Effector memory CD8-positive, alpha-beta T cell (primary cell): ENCODE data around the gene TMEM131.
"Not testable (repeated sequence)": the region's sequence is repeated elsewhere in the genome, so short reads cannot be mapped to it uniquely, and the experiment has no call there.

Experiments used
- ATAC-seq: fragments of 150-1000 bp; cut with Tn5 transposase; replicated peaks from 2 replicates; pipeline ENCODE4 v1.10.0; 2021; ENCODE audit warnings: mild to moderate bottlenecking, moderate library complexity
- DNase-seq, 3 experiments: peaks; one replicate each; pipeline ENCODE4 v3.0.0; 2021
- H3K27ac Mint-ChIP-seq, 2 donors: one replicate each; pipeline ENCODE4 v1.8.0; 2022; ENCODE audit warnings: mild to moderate bottlenecking in 2 of 2, mixed read lengths in 2 of 2, moderate library complexity in 2 of 2
- H3K27me3 Mint-ChIP-seq, 2 donors: one replicate each; pipeline ENCODE4 v1.8.0; 2022; ENCODE audit warnings: mixed read lengths in 2 of 2
- H3K36me3 Mint-ChIP-seq: one replicate; pipeline ENCODE4 v1.8.0; 2022; ENCODE audit warnings: mild to moderate bottlenecking, moderate library complexity, mixed read lengths; ENCODE audit not compliant: insufficient read depth
- H3K4me1 Mint-ChIP-seq, 2 donors: one replicate each; pipeline ENCODE4 v1.8.0; 2022; ENCODE audit warnings: low read depth in 2 of 2, mixed read lengths in 2 of 2
- H3K4me3 Mint-ChIP-seq, 2 donors: one replicate each; pipeline ENCODE4 v1.8.0; 2022; ENCODE audit warnings: mild to moderate bottlenecking in 2 of 2, mixed read lengths in 2 of 2, moderate library complexity in 2 of 2
- H3K9me3 Mint-ChIP-seq, 2 donors: one replicate each; pipeline ENCODE4 v1.8.0; 2022; ENCODE audit warnings: mixed read lengths in 2 of 2

TMEM131 gene

DNA sequence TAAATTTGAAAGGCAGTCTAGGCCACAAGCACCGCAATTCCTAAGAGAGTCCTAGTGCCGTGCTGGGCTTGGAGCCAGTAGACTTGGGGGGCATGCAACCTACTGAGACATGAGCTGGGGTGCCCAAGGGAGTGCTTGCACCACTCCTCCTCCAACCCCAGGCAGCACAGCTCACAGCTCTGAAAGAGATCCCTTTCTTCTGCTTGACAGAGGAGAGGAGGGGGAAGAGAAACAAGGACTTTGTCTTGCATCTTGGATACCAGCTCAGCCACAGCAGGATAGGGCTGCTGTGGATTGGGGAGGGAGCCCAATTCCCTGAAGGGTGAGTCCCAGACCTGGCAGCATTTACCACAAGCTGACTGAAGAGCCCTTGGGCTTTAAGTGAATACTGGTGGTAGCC, 134.6 kb downstream of the TMEM131 start:
- no peak overlapping the region for H3K4me3 Mint-ChIP-seq
- no peaks in the 10 kb centered on the region for H3K27me3 Mint-ChIP-seq
- no peak for DNase-seq
- peaks cover 15% of the 10 kb centered on the region for H3K36me3 Mint-ChIP-seq
- no peaks in the 10 kb centered on the region for H3K9me3 Mint-ChIP-seq
- no peak for ATAC-seq
- peaks cover 5 to 14% of the 10 kb centered on the region in 2 donors for H3K4me1 Mint-ChIP-seq
- no peak overlapping the region for H3K27ac Mint-ChIP-seq

DNA sequence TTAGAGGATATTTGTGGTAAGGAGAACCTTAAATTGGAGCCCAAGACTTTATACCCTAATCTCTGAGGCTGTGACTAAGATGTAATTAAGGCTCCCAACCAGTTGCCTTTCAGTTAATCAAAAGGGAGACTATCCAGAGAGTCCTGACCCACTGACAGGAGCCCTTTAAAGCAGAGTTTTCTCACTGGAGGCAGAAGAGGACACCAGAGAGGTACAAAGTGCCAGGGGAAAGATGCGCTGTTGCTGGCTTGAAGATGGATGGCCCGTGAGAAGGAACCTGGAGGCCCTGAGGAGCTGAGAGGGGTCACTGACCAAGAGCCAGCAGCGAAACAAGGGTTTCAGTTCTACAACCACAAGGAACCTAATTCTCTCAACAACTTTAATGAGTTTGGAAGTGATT, 137.3 kb downstream of the TMEM131 start:
- no peaks in the 10 kb centered on the region for H3K27me3 Mint-ChIP-seq
- H3K9me3 Mint-ChIP-seq = no peaks in the 10 kb centered on the region
- DNase-seq = no peak
- H3K27ac Mint-ChIP-seq = peak overlapping the region in 1 of 2 donors; percentile 76
- H3K36me3 Mint-ChIP-seq = peaks cover 15% of the 10 kb centered on the region
- no peak overlapping the region for H3K4me3 Mint-ChIP-seq
- peaks cover 2 to 19% of the 10 kb centered on the region in 2 donors for H3K4me1 Mint-ChIP-seq
- no peak for ATAC-seq

DNA sequence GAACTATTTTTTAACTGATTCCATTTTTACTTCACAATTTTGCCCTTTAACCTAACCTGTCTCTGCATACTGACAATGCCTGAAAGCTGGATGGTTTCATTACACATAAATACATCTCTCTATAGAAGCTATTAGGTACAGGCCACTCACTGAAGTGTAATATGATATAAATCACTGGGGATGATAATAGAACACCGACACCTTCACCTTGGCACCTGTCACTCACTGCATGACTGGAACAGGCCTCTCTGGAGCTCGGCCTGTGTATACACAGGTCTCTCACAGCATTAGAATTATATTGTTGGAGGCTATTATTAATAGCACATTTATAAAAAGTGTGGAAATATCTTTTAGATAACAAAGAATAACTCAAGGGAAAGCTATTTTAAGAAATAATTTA, 138.2 kb downstream of the TMEM131 start:
- Mint-ChIP-seq H3K4me1 (peaks cover 3 to 22% of the 10 kb centered on the region in 2 donors), H3K36me3 (peaks cover 18% of the 10 kb centered on the region)

DNA sequence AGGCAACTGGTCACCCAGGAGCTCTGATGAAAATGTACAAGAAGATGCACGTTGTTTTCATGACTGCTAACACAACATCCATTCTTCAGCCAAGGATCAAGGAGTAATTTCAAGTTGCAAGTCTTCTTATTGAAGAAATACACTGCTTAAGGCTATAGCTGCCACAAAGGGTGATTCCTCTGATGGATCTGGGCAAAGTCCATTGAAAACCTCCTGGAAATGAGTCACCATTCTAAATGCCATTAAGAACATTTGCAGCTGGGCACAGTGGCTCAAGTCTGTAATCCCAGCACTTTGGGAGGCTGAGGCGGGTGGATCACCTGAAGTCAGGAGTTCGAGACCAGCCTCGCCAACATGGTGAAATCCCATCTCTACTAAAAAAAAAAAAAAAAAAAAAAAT, 142.7 kb downstream of the TMEM131 start:
- not testable (repeated sequence) for DNase-seq, ATAC-seq, H3K4me3 Mint-ChIP-seq, H3K27me3 Mint-ChIP-seq, H3K36me3 Mint-ChIP-seq, H3K9me3 Mint-ChIP-seq, H3K27ac Mint-ChIP-seq
- H3K4me1 Mint-ChIP-seq = peaks cover 20 to 41% of the 10 kb centered on the region in 2 donors

More for the DNA sequence above, 138.2 kb downstream of the TMEM131 start:
- H3K27me3 Mint-ChIP-seq = no peaks in the 10 kb centered on the region
- no peaks in the 10 kb centered on the region for H3K9me3 Mint-ChIP-seq
- H3K4me3 Mint-ChIP-seq = no peak overlapping the region
- DNase-seq = no peak
- ATAC-seq = no peak
- no peak overlapping the region for H3K27ac Mint-ChIP-seq

DNA sequence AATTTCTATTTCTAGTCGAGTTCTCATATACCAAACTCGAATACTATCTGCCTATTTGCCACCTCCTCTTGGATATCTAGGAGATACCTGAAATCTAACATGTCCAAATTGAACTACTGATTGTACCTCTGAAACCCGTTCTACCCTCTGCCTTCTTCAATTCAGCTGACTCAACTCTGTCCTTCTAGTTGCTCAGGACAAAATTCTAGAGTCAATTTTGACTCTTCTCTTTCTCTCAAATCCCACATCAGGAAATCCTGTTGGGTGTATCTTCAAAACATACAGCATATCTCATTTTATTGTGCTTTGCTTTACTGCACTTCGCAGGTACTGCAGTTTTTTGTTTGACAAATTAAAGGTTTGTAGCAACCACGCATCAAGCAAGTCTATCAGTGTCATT, 144.6 kb downstream of the TMEM131 start:
- no peak for ATAC-seq
- H3K4me1 Mint-ChIP-seq = peaks cover 22 to 42% of the 10 kb centered on the region in 2 donors
- no peak overlapping the region for H3K27ac Mint-ChIP-seq

DNA sequence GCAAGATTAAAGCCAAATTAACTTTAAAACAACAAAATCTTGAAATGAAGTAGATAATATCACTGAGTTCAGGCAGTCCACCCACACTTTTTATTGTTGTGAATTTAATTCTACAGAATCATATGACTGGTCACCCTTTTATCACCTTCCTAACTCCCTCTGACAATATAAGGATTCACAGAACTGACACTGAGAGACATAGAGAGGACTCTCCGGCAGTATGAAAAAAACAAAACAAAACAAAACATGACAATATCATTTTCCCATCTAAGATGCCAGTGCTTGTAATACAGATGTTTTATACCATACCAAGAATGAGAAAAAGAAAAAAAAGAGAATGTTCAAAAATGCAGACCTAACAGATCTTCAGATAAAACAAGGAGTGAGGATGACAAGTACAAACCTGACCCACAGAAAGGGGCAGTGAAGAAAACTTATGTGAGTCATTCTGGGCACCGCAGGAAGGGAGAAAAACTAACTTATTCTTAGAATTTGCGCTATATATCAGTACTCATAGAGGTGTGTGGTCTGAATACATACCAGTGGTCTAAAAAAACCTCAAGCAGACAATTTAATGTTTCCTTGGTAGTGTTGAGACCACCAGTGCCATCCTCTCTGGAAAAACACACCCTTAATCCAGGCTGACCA, 145.7 kb downstream of the TMEM131 start:
- Mint-ChIP-seq H3K9me3 (no peaks in the 10 kb centered on the region), H3K4me1 (peaks cover 23 to 50% of the 10 kb centered on the region in 2 donors), H3K27ac (peak overlapping the region; percentile 1 to 10), H3K27me3 (no peaks in the 10 kb centered on the region), H3K4me3 (no peak overlapping the region), H3K36me3 (peaks cover 3% of the 10 kb centered on the region)
- no peak for DNase-seq
- ATAC-seq = no peak

More for the DNA sequence above, 144.6 kb downstream of the TMEM131 start:
- Mint-ChIP-seq H3K9me3 (no peaks in the 10 kb centered on the region), H3K36me3 (peaks cover 3% of the 10 kb centered on the region), H3K4me3 (no peak overlapping the region), H3K27me3 (no peaks in the 10 kb centered on the region)
- DNase-seq = no peak

DNA sequence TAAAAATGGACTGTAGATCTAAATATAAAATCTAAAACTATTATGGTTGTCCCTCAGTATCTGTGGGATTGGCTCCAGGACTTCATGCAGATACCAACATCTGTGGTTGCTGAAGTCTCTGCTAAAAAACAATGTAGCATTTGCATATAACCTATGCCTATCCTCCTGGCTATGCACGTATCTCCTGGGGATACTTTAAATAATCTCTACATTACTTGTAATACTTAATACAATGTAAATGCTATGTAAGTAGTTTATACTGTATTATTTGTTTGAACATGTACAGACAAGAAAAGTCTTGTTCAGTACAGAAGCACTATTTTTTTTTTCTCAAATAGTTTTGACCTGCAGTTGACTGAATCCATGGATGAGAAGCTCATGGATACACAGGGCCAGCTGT, 147.4 kb downstream of the TMEM131 start:
- ATAC-seq (no peak), DNase-seq (no peak)
- H3K4me3 Mint-ChIP-seq = no peak overlapping the region
- H3K36me3 Mint-ChIP-seq = peaks cover 5% of the 10 kb centered on the region
- peaks cover 20 to 40% of the 10 kb centered on the region in 2 donors for H3K4me1 Mint-ChIP-seq
- H3K9me3 Mint-ChIP-seq = no peaks in the 10 kb centered on the region
- no peaks in the 10 kb centered on the region for H3K27me3 Mint-ChIP-seq
- peak overlapping the region; percentile 32 to 77 for H3K27ac Mint-ChIP-seq

DNA sequence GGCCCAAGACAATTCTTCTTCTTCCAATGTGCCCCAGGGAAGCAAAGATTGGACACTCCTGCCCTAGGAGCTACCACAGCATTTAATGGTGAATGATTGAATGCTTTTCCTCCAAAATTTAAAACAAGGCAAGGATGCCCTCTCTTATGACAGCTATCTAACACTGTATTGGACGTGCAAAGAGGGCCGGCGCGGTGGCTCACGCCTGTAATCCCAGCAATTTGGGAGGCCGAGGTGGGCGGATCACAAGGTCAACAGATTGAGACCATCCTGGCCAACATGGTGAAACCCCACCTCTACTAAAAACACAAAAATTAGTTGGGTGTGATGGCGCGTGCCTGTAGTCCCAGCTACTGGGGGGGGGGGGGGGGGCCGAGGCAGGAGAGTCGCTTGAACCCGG, 149.0 kb downstream of the TMEM131 start:
- H3K4me3 Mint-ChIP-seq, H3K9me3 Mint-ChIP-seq, ATAC-seq, DNase-seq, H3K27ac Mint-ChIP-seq, H3K27me3 Mint-ChIP-seq, H3K36me3 Mint-ChIP-seq: not testable (repeated sequence)
- H3K4me1 Mint-ChIP-seq = peaks cover 16 to 39% of the 10 kb centered on the region in 2 donors

DNA sequence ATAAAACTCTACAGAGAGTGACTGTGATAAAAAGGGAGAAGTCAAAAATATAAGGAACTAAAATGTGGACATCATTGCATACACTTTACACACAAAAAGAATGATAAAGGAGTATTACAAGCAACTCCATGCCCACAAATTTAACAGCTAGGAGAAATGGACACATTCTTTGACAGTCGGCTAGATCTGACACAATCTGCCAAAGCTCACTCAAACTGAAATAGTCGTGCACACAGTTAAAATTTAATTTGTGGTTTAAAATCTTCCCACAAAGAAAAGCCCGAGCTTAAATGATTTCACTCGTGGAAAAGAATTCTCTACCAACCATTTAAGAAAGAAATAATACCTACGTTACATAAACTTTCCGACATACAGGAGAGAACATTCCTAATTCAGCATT, 149.9 kb downstream of the TMEM131 start:
- no peaks in the 10 kb centered on the region for H3K27me3 Mint-ChIP-seq
- DNase-seq = no peak

DNA sequence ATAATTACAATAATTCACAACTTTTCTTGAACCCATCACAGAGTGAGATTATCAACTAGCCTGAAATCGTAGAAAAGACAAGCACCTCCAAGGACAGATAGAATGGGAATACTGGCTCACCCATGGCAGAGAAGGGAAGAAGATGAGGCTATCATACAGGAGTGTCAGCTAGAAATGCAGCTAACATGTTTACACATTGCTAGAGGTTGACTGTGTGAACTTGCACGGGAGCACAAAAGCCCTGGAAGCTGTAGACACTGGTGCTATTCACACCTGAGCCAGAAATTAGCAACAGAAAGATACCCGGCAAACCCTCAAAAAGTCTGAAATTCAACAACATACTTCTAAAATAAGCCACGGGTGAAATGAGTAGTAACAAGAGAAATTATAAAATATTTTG, 150.6 kb downstream of the TMEM131 start:
- peak overlapping the region in 1 of 2 donors; percentile 88 for H3K27ac Mint-ChIP-seq
- peak overlapping the region in 1 of 2 donors; percentile 25 for H3K4me3 Mint-ChIP-seq
- DNase-seq = no peak
- ATAC-seq = no peak
- peaks cover 10 to 31% of the 10 kb centered on the region in 2 donors for H3K4me1 Mint-ChIP-seq
- H3K36me3 Mint-ChIP-seq = peaks cover 17% of the 10 kb centered on the region
- H3K27me3 Mint-ChIP-seq = no peaks in the 10 kb centered on the region
- no peaks in the 10 kb centered on the region for H3K9me3 Mint-ChIP-seq

More for the DNA sequence above, 149.9 kb downstream of the TMEM131 start:
- ATAC-seq = no peak
- Mint-ChIP-seq H3K27ac (peak overlapping the region in 1 of 2 donors; percentile 88), H3K9me3 (no peaks in the 10 kb centered on the region), H3K36me3 (peaks cover 13% of the 10 kb centered on the region), H3K4me3 (peak overlapping the region in 1 of 2 donors; percentile 25), H3K4me1 (peaks cover 10 to 31% of the 10 kb centered on the region in 2 donors)

DNA sequence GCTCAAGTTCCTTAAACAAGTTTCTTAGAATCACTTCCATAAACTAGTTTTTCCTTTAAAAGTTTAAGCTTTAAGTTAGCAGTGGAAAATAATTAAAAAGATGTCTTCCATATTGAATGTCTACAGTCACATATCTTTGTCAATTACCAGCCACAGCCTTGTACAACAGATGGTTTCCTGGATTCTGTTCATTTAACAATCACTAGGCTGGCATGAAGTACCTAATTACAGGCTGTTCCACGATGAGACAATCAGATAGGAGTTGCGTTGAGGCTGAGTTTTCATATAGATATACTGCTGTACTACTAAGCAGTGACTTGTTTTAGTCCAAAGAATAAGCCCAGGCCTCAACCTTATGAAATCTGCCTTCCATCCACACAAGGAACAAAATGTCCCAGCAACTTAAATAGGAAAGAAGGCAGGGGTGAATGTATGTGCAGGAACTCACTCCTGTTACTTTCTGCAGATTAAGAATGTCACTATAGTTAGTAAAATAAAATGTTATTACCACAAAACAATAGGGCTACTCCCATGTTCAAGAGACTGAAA, 151.4 kb downstream of the TMEM131 start:
- ATAC-seq (no peak), DNase-seq (no peak)
- Mint-ChIP-seq H3K4me1 (peaks cover 6 to 26% of the 10 kb centered on the region in 2 donors), H3K27ac (no peak overlapping the region), H3K36me3 (peaks cover 18% of the 10 kb centered on the region), H3K27me3 (no peaks in the 10 kb centered on the region), H3K4me3 (no peak overlapping the region), H3K9me3 (no peaks in the 10 kb centered on the region)

DNA sequence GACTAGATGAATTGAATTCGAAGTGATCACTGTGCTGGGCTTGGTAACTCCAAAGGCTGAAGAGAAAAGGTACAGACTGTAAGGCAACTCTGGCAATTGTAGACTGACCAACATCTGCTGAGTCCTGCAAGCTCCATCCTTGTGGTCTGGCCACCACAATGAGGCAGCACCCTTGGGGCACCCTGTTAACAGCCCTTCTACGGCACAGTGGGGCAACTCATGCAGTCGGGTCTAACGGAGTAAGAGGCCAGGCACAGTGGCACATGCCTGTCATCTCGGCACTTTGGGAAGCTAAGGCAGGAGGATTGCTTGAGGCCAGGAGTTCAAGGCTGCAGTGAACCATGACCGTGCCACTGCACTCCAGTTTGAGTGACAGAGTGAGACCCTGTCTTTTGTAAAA, 155.6 kb downstream of the TMEM131 start:
- Mint-ChIP-seq H3K27me3 (no peaks in the 10 kb centered on the region), H3K36me3 (peaks cover 29% of the 10 kb centered on the region), H3K9me3 (no peaks in the 10 kb centered on the region), H3K27ac (no peak overlapping the region), H3K4me1 (peaks cover 0 to 9% of the 10 kb centered on the region in 2 donors), H3K4me3 (no peak overlapping the region)
- DNase-seq (no peak), ATAC-seq (no peak)

DNA sequence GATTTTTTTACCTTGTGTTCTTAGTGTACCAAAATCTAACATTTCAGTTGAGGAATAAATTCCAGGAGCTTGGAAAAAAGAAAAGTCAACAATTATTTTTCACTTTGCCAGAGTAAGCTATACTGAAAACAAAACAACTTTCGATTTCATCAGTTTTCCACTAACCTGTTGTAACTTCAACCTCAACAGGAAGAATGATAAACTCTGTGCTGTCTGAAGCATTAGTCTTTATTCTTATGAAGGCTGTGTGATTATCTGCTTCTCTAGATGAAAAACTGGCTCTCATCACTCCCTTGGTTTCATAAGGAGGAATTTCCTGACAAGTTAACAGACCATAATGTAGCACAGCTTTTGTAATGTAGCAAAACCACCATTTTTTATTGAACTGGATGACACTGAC, 161.1 kb downstream of the TMEM131 start:
- no peak for ATAC-seq
- Mint-ChIP-seq H3K27ac (peak overlapping the region in 1 of 2 donors; percentile 56), H3K9me3 (no peaks in the 10 kb centered on the region), H3K27me3 (no peaks in the 10 kb centered on the region), H3K4me1 (peaks cover 0 to 3% of the 10 kb centered on the region in 2 donors), H3K36me3 (peaks cover 13% of the 10 kb centered on the region), H3K4me3 (no peak overlapping the region)
- DNase-seq = no peak

DNA sequence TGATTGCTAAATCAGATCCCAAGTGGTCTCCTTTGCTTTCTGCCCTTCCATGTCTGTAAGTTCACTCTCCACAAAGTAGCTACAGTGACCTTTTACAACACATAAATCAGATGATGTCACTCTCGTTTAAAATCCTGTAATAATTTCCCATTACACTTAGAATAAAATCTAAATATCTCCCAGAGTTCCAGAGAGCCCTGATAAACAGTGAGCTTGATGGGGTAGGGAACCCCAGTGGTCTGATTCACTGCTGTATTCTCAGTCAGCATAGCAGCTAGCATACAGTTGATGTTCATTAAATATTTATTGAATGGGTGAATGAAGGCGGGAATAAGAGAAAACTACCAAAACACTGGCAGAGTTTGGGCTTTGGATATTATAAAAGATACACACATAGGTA, 164.6 kb downstream of the TMEM131 start:
- H3K4me3 Mint-ChIP-seq = no peak overlapping the region
- H3K36me3 Mint-ChIP-seq = peaks cover 10% of the 10 kb centered on the region
- no peak for DNase-seq
- H3K27me3 Mint-ChIP-seq = no peaks in the 10 kb centered on the region
- H3K27ac Mint-ChIP-seq = peak overlapping the region in 1 of 2 donors; percentile 28
- no peaks in the 10 kb centered on the region for H3K9me3 Mint-ChIP-seq
- H3K4me1 Mint-ChIP-seq = peaks cover 0 to 9% of the 10 kb centered on the region in 2 donors
- ATAC-seq = no peak
